LoVo (cell line): ENCODE measurements around the gene SIRT1.
"Not testable (repeated sequence)": the region's sequence is repeated elsewhere in the genome, so short reads cannot be mapped to it uniquely, and the experiment has no call there.

Source experiments
- DNase-seq: peaks from one replicate; pipeline ENCODE4 v3.0.0-alpha.2; 2016; ENCODE audit warnings: low spot score

SIRT1 gene

DNA sequence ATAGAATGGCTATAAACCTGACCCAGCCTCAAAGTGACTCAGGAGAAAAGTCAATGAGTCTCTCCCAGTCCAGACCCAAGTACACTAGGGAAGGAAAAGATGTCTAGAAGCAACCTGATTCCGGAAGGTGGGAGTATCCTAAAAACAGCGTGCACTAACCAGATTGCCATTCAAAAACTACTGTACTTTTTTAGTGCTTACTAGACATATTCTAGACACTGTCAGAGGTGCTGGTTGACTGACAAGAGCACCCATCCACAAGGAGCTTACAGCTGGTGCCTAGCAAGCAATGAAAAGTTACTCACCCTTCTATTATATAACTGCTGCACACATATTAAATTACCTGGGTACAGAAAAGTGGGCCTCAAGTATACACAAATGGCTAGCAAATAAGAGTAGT, 81.0 kb downstream of the SIRT1 start:
- DNase-seq: no peak

DNA sequence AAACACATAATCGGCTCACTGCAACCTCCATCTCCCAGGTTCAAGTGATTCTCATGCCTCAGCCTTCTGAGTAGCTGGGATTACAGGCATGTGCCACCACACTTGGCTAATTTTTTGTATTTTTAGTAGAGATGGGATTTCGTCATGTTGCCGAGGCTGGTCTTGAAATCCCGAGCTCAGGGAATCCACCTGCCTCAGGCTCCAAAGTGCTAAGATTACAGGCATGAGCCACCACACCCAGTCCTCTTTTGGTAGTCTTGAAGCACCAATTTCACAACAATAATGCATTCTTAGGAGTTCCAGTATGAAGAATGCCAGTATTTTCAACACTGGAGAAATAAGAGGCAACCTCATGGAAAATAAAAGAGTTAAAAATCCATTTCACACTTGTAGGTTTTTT, 81.6 kb downstream of the SIRT1 start:
- not testable (repeated sequence) for DNase-seq
